Hematopoietic multipotent progenitor cell treated with erythropoietin and hydrocortisone succinate and interleukin-3 and kit ligand, for 8 days (in vitro differentiated cells): ENCODE data around the gene ENPP6.

Experiments
- DNase-seq: peaks from one replicate; pipeline ENCODE4 v3.0.0-alpha.2; 2015

ENPP6 gene

DNA sequence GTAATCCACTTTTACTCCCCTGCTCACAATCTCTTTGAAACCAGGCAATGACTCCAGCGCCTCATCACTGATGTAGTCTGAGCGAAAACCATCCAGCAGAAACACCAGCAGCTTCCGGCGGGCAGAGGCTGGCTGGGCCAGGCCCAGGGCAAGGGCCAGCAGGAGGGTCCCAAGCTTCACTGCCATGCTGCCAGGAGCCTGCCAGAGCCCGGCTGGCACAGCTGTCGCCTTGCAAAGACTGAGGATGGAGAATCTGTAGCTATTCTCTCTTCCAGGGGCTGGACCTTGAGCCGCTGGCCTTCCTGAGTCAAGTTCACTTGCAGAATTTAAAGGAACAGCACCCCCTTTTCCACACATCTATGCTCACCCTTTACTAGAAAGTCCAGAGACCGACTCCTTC, at the start of gene ENPP6:
TSS of gene ENPP6 (minus strand) at position 240 of the 400 bp plus-strand sequence. CDS start at position 186, 54 bp downstream.
- DNase-seq: no peak

- DNase-seq: peak; percentile 17
Observed at GRCh38 chr4:184267206-184267608, 49.5 kb upstream of the ENPP6 start.

GRCh38 chr4:184265546-184266351, 48.1 kb upstream of the ENPP6 start:
- no peak for DNase-seq

GRCh38 chr4:184263910-184264732, 46.4 kb upstream of the ENPP6 start:
- DNase-seq: peak; percentile 96

DNA sequence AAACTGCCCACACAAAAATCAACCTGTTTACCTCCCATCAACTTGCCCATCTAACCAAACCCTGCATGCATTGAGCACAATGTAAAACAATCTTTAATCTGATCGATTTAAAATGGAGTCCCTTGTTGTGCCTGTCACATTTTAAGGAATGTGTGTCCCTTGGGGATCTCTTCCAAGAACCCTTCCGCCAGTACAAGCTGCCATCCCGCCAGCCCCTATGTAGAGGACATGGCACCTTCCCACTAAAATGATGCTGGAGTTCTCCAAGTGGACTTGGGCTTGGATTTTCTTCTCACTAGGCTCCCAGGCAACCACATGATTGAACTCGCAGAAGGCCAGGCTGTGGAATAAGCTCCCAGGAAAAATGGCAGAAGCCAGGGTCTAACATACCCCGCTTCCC, 45.8 kb upstream of the ENPP6 start:
- no peak for DNase-seq

DNA sequence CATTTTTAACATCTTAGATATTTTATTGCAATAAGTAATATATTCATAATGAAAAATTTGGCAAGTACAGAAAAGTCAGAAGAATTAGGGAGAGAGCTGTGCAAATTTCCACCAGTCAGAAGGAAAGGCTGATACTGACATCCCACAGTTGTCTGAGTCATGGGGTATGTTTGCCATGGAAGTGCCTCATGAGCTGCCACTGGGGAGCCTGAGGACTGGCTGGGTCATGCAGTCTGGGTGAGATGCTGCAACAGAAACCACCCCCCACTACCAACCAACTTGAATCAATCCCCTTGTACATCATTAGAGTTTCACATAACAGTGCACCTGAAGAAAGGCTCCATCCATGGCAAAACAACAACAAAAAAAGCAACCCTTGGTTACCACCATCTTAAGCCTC, 45.2 kb upstream of the ENPP6 start:
- no peak for DNase-seq

DNA sequence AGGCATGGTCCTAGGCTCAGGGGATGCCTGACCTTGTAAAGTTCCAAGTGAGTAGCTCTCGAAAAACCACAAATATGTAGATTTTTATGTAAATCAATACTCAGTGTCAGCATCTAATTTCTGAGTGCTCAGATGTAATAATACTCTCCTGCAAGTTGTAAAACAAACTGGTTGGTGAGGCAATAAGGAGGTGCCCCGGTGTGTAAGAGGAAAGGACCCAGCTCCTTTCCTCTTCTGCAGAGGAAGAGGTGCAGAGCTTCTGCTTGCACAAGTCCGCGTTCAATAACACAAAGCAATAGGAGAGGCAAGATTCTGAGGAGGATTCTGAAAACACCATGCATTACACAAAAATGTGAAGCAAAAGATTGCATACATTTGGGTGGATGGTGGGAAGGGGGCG, 43.6 kb upstream of the ENPP6 start:
- DNase-seq: no peak

DNA sequence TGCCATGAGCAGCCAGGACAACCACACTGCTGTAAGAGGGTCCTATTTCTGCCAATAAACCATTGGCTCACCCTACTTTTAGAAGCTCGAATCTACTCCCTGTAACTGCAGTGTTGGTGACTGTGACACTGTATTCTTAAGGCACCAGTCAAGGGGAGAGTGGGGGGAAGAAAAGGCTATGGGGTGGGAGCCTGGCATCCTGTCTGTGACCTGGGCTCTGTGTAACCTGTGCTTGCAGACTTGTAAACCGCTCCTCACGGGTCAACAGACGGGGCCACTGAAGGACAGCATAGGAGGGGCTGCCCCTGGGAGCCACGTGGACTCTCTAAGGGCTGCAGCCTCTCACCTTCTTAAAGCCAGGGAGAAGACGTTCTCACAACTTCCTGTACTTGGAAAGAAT, 42.2 kb upstream of the ENPP6 start:
- no peak for DNase-seq

DNA sequence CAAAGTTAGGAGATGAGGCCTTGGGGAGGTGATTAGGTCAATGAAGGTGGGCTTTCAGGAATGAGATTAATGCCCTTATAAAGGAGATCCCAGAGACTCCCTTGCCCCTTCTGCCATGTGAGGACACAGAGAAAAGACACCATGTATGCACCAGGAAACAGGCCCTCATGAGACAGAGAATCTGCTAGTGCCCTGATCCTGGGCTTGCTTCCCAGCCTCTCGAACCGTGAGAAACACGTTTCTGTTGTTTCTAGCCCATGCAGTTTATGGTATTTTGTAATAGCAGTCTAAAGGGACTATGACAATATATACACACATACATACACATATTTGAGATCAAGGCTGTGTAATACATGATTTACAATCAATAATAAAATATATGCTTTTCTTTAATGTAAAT, 41.4 kb upstream of the ENPP6 start:
- DNase-seq: no peak

DNA sequence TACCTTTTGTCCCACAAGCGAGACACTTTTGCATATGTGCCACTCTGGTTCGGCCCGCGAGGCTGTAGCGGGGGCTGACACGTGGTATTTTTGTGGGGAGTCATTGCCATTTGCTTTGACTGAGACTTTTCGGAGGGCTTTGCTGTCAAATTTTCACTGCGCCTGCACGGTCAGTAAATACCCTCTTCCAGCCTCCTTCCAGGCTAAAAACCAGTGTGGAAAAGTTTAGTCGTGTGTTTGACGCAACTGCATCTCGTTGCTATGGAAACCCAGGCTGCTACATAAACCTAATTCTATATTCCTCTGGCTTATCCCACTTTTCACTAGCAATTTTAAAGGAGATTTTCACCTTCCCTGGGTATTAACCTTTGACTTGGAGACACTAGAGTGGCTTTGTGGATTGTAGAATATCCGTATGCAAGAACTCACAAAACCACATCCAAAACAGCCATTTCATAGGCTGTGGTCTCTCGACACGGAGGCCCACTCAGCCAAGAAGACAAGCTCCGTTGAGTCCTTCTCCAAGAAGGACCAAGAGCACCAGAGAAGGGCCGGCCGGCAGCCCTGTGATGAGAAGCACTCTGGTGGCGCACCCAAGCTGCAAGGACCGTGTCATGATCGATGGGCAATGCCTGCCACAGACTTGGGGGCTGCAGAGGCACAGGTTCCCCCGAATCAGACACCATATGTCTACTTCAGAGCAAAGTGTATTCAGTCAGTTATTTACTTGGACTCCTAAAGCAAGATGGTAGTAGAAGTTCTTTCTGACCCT, 38.4 kb upstream of the ENPP6 start:
- no peak for DNase-seq

DNA sequence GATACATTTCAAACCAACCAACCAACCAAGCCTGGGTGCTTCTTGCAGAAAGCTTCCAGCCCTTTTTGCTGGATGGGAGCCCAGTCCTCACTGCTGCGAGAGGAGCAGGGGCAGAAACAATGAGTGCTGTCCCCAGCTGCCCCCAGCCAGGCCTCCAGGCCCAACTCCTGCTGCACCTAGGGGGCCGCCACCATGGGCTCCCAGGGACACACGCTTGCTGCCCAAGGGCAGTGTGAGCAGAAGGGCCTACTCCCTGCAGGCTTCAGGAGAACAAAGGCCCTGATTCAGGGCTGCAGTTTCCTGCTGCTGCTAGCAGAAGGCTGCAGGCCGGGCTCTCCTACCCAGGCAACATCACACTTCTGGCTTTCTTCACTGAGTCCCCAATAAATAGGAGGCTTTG, 37.7 kb upstream of the ENPP6 start:
- DNase-seq: no peak

GRCh38 chr4:184253072-184253420, 35.4 kb upstream of the ENPP6 start:
- DNase-seq: no peak

DNA sequence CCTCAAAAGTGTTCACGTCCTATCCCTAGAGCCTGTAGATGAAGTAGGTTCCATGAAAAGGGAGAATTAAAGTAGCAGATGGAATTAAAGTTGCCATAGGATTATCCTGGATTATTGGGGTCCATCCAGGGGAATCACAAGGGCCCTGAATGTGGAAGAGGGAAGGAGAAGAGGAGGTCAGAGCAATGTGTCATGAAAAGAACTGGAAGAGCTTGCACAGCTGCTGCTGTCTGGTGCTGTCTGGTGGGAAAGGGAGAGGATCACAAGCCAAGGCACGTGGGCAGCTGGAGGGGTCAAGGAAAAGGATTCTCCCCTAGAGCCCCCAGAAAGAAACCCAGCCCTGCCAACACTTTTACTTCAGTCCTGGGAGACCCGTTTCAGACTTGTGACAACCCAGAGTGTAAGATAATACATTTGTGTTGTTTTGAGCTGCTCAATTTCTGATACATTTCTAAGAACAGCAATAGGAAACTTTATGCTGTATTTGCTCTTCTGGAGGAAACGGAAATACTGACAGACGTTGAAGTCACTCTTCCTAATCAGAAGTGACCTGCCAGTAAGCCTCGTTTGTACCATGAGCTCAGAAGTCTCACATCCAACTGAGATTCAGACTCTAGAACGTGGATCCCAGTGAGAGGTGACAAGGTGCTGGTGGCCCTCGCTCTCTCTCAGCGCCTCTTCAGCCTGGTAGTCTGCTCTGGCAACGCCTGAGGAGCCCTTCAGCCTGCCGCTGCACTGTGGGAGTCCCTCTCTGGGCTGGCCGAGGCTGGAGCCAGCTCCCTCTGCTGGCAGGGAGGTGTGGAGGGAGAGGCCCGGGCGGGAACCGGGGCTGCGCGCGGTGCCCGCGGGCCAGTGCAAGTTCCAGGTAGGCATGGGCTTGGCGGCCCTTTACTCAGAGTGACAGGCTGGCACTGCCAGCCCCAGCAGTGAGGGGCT, 34.7 kb upstream of the ENPP6 start:
- no peak for DNase-seq

- DNase-seq: no peak
Observed at GRCh38 chr4:184251670-184251980, 34.0 kb upstream of the ENPP6 start.

- DNase-seq: peak; percentile 79
Observed at GRCh38 chr4:184250795-184251669, 33.4 kb upstream of the ENPP6 start.

GRCh38 chr4:184248216-184248615, 30.5 kb upstream of the ENPP6 start:
- no peak for DNase-seq

- no peak for DNase-seq
Observed at GRCh38 chr4:184247421-184247820, 29.7 kb upstream of the ENPP6 start.

DNA sequence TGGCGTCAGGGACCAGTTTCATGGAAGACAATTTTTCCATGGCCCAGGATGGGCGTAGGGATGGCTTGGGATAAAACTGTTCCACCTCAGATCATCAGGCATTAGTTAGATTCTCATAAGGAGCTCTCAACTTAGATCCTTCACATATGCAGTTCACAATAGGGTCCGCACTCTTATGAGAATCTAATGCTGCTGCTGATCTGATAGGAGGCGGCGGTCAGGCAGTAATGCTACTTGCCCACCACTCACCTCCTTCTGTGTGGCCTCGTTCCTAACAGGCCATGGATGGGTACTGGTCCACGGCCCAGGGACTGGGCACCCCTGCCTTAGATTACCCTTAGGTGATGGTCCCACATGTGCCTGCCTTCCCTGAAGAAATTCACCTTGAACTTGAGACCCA, 28.8 kb upstream of the ENPP6 start:
- DNase-seq: no peak

DNA sequence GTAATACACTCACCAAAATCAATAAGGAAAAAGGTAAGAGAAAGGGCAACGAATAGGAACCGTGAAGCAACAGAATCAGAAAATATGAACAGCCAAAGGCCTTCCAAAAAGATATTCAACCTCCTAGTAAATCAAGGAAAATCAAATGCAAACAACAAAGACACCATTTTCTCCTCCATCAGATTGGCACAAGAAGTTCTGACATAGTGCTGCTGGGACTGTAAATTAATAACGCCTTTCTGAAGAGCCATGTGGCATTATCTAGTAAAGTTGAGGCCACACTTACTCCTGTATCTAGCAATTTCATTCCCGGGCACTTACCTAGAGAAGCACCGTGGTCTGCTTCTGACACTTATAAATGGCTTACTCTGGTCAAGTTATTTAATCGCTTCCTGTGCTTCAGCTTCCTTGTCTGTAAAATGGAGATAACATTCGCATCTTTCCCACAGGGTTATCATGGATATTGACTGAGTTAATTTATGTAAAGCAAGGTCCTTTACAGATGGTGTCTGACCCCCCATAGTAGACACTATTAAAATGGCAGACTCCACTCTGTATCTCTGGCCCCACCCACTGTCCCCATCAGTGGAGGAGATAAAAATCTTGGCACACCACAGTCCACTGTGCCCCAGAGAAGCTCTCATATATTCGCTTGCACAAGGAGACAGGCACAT, 20.5 kb upstream of the ENPP6 start:
- DNase-seq: peak; percentile 41

- DNase-seq: peak; percentile 12
Observed at GRCh38 chr4:184237612-184238011, 19.9 kb upstream of the ENPP6 start.

DNA sequence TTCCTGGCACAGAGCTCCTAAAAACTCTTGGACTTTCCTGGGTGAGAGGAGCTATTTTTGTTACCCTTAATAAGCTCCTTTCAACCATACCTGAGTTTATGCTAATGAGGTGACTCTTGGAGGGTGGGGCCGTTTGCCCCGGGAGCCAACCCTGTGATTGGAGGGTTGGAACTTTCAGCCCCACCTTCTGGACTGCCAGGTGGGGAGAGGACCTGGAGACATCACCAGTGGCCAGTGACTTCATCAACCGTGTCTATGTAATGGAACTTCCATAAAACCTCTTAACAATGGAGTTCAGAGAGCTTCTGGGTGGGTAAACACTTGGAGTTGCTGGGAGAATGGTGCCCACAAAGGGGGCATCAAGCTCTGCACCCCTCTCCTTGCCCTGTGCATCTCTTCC, 17.9 kb upstream of the ENPP6 start:
- DNase-seq: no peak
